Measurements from ENCODE around the gene RNF208. TPM values are rescaled to one million over a fixed set of nuclear protein-coding genes. Genes with fewer than 3 reads are reported as not detected.

The RNF208 gene
- total and polyA plus RNA-seq, 2 donors (not counting 3 experiments of a cell fraction or from before 2014, with no cell fraction given) = 1.3 to 4.8 TPM

- FAIRE-seq (no peak), DNase-seq (ENCODE audit: low read depth, low spot score) (no peak)
- H3K9me1 ChIP-seq (replicated peaks; ENCODE audit: control insufficient read depth, extremely low read depth, insufficient read depth, low read length) = no peaks in the 10 kb centered on the region
Observed at GRCh38 chr9:137202966-137203365, 19.1 kb downstream of the RNF208 start.

More at GRCh38 chr9:137202966-137203365, 19.1 kb downstream of the RNF208 start:
- H3K27ac ChIP-seq (ENCODE audit: insufficient read depth, low read depth, low read length) = no peak overlapping the region
- dilution Hi-C loops (cut with MboI; ENCODE audit: extremely low pct_ligation_motif_present, low sequenced_read_pairs) = no loop called here
- no peak overlapping the region for H3K4me3 ChIP-seq (replicated peaks in 1 of 3; ENCODE audit: insufficient read depth in 1 of 3, low read depth in 1 of 3, low read length in 3 of 3)
- H4K20me1 ChIP-seq (replicated peaks; ENCODE audit: control insufficient read depth, extremely low read depth, insufficient read depth, low read length) = no peaks in the 10 kb centered on the region
- H3K79me2 ChIP-seq (ENCODE audit: control insufficient read depth, insufficient read depth, low read length) = peaks cover 35% of the 10 kb centered on the region
- no peak overlapping the region for H2AFZ ChIP-seq (ENCODE audit: low read depth, low read length)
- H3K27me3 ChIP-seq (ENCODE audit: control insufficient read depth in 2 of 2, insufficient read depth in 2 of 2, low read length in 2 of 2) = no peaks in the 10 kb centered on the region
- H3K4me2 ChIP-seq (ENCODE audit: insufficient read depth, low read length) = no peak overlapping the region
- BruUV-seq (replicated peaks) = no TSS peak
- ChIA-PET POLR2A (interaction anchor here (0.7 kb wide), 2 partner anchors 24 to 90 kb away, joined by 5 to 7 read pairs; partner anchors contain the start of gene RNF224), CTCF (interaction anchor here (1.2 to 1.3 kb wide), 2 partner anchors 24 to 34 kb away, joined by 3 read pairs; partner anchors contain the start of gene RNF224)
- TF ChIP-seq JUN (IDR thresholded peaks at IDR 0.05; ENCODE audit: borderline replicate concordance, insufficient read depth, insufficient read length, low read depth) (no peak), EZH2 (IDR thresholded peaks at IDR 0.05; ENCODE audit: borderline replicate concordance, low read depth, low read length, severe bottlenecking) (no peak), MYC (IDR thresholded peaks at IDR 0.05; ENCODE audit: low read depth, low read length) (no peak), FOS (IDR thresholded peaks at IDR 0.05; ENCODE audit: borderline replicate concordance, insufficient read depth, low read length) (no peak), CTCF (IDR thresholded peaks at IDR 0.05; ENCODE audit: extremely low read depth in 1 of 2, insufficient read depth in 1 of 2, low read depth in 1 of 2, low read length in 2 of 2) (no peak), GATA2 (IDR thresholded peaks at IDR 0.05; ENCODE audit: insufficient read depth, insufficient read length, low read depth, low read length) (no peak), MAX (IDR thresholded peaks at IDR 0.05; ENCODE audit: insufficient read depth, insufficient read length) (no peak), POLR2A (IDR thresholded peaks at IDR 0.05; ENCODE audit: low read depth, low read length) (no peak), POLR2AphosphoS5 (IDR thresholded peaks at IDR 0.05; ENCODE audit: insufficient read depth, low read depth, low read length) (no peak)
- H3K4me1 ChIP-seq (ENCODE audit: control insufficient read depth, extremely low read depth, insufficient read depth, low read length) = peaks cover 29% of the 10 kb centered on the region
- H3K36me3 ChIP-seq (ENCODE audit: control insufficient read depth in 2 of 2, extremely low read depth in 1 of 2, insufficient read depth in 2 of 2, low read length in 2 of 2) = no peaks in the 10 kb centered on the region
- no peaks in the 10 kb centered on the region for H3K9me3 ChIP-seq (replicated peaks; ENCODE audit: control insufficient read depth, insufficient read depth, low read length)
- no peak overlapping the region for H3K9ac ChIP-seq (replicated peaks; ENCODE audit: extremely low read depth, insufficient read depth, low read length)
- intact Hi-C loops (cut with micrococcal nuclease) = no loop called here

Data from endothelial cell of umbilical vein (primary cell).